ENCODE data around the gene CACNA2D3.

- TF ChIP-seq CTCF (IDR thresholded peaks at IDR 0.05; ENCODE audit: low read length) (no peak), EZH2 (optimal IDR thresholded peaks at IDR 0.05; ENCODE audit: low read depth, low read length) (no peak)
These were observed 703.9 kb downstream of the CACNA2D3 start for GRCh38 chr3:54826251-54826691.
